PC-9 (cell line): ENCODE data around the gene CCDC85B.

Experiments used
- EZH2 ChIP-seq: fragments of 200-600 bp; sonication (generic); IDR thresholded peaks from 2 replicates; pipeline ENCODE4 v1.8.0; 2017; ENCODE audit warnings: antibody characterized with exemption, low read depth
- TF ChIP-seq, protein P1 (sequence below): fragments of 200-600 bp; sonication (generic); conservative IDR thresholded peaks from 2 replicates; pipeline ENCODE4 v1.6.1; 2017; ENCODE audit warnings: mixed run types, antibody characterized with exemption, mild to moderate bottlenecking, moderate library complexity

- TF ChIP-seq EZH2 = no peak
- TF ChIP-seq, protein P1, sequence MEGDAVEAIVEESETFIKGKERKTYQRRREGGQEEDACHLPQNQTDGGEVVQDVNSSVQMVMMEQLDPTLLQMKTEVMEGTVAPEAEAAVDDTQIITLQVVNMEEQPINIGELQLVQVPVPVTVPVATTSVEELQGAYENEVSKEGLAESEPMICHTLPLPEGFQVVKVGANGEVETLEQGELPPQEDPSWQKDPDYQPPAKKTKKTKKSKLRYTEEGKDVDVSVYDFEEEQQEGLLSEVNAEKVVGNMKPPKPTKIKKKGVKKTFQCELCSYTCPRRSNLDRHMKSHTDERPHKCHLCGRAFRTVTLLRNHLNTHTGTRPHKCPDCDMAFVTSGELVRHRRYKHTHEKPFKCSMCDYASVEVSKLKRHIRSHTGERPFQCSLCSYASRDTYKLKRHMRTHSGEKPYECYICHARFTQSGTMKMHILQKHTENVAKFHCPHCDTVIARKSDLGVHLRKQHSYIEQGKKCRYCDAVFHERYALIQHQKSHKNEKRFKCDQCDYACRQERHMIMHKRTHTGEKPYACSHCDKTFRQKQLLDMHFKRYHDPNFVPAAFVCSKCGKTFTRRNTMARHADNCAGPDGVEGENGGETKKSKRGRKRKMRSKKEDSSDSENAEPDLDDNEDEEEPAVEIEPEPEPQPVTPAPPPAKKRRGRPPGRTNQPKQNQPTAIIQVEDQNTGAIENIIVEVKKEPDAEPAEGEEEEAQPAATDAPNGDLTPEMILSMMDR = no peak
Observed at GRCh38 chr11:65868907-65869306, 21.6 kb upstream of the CCDC85B start.
